D721Med (cell line): Measurements from ENCODE around the gene CD93.

Experiments
- DNase-seq: peaks from one replicate; pipeline ENCODE4 v3.0.0; 2011; ENCODE audit warnings: low spot score; ENCODE audit not compliant: insufficient read length
- FAIRE-seq: peaks from 2 replicates; lab custom pipeline; 2011; peaks lifted over from hg19 to GRCh38; lab: Jason Lieb, UNC
- CTCF ChIP-seq: IDR thresholded peaks from 2 replicates; pipeline ENCODE4 v1.5.1; 2012; ENCODE audit warnings: mild to moderate bottlenecking, control low read depth; ENCODE audit not compliant: insufficient read depth; ENCODE audit errors: missing control alignments

Gene CD93

GRCh38 chr20:23079016-23079351 lies 7.1 kb downstream of the CD93 start:
- no peak for FAIRE-seq
- TF ChIP-seq CTCF = no peak
- DNase-seq = no peak

GRCh38 chr20:23078351-23079015 lies 7.6 kb downstream of the CD93 start:
- FAIRE-seq (no peak), DNase-seq (no peak)
- no peak for TF ChIP-seq CTCF

DNA sequence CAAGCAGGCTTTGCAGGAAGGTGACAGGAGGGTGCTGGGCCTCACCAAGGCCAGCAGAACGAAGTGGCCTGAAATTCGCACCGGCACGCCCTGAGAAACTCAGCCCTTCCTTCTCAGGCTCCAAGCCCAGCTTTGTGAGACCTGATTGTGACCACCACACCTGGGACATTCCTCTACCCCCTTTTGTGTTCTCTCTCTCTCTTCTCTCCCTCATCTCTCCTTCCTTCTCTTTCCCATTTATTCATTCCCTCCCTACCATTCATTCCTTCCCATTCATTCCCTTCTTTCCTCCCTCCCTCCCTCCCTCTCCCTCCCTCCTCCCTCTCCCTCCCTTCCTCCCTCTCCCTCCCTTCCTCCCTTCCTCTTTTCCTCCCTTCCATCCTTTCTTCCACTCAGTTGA lies 8.8 kb downstream of the CD93 start:
- no peak for TF ChIP-seq CTCF
- DNase-seq (no peak), FAIRE-seq (no peak)

DNA sequence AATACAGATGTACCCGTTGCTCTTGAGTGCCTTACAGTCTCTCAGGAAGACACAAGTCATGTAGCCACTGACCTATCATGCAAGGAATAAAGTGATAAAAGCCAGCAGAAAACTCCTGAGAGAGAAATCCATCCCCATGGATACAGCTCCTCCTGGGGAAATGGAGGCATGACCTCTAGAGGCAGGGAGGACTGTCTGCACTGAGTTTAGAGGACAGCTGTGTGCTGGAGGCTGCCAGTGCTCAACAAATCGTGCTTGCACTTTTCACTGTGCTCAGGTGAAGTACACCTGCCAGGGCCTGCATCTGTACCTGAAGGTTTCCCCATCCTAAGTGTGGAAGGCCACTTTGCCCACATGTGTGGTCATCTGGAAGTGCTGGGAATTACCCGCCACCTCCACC lies 12.1 kb downstream of the CD93 start:
- no peak for TF ChIP-seq CTCF
- FAIRE-seq (no peak), DNase-seq (no peak)

- TF ChIP-seq CTCF = no peak
- no peak for DNase-seq
- FAIRE-seq = no peak
These were observed 13.1 kb downstream of the CD93 start for GRCh38 chr20:23072892-23073586.

- no peak for FAIRE-seq
- TF ChIP-seq CTCF = no peak
- no peak for DNase-seq
These were observed 14.1 kb downstream of the CD93 start for GRCh38 chr20:23071996-23072395.

GRCh38 chr20:23071398-23071797 lies 14.7 kb downstream of the CD93 start:
- TF ChIP-seq CTCF = no peak
- FAIRE-seq = no peak
- no peak for DNase-seq
